HG02588 (cell line): ENCODE results near the gene ZNF609.

Experiments
- ATAC-seq: cut with Tn5 transposase; IDR thresholded peaks from one replicate; pipeline ENCODE4 v1.9.1; 2021; ENCODE audit warnings: mild to moderate bottlenecking, moderate library complexity; ENCODE audit not compliant: unreplicated experiment

Gene ZNF609

DNA sequence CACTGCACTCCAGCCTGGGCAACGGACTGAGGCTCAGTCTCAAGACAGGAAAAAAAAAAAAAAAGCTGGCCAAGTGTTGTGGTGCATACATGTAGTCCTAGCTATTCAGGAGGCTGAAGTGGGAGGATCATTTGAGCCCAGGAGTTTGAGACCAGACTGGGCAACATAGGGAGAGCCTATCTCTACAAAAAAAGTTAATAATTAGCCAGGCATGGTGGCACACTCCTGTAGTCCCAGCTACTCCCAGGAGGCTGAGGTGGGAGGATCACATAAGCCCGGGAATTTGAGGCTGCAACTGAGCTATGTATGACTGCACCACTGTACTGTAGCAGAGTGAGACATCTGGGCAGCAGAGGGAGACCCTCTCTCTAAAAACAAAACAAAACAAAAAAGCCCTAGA, 256.1 kb downstream of the ZNF609 start:
- ATAC-seq: no peak

DNA sequence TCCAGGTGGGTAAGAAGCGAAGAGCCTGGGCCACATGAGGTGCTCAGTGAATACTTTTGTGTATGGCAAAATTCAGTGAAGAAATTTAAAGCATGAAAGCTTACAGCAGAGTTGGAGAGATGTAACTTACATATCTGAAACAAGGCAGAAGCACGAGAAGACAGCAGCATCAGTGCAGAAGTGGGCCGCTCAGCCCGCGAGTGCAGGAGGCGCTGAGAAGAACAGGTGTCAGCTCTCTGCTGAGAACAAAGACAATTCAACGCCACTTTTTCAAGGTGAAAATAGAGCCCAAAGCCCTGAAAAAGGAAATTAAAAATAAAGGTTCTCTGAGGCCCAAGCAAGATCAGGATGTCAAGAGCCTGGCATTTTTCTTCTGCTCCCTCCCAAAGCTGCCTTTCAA, 256.8 kb downstream of the ZNF609 start:
- no peak for ATAC-seq

DNA sequence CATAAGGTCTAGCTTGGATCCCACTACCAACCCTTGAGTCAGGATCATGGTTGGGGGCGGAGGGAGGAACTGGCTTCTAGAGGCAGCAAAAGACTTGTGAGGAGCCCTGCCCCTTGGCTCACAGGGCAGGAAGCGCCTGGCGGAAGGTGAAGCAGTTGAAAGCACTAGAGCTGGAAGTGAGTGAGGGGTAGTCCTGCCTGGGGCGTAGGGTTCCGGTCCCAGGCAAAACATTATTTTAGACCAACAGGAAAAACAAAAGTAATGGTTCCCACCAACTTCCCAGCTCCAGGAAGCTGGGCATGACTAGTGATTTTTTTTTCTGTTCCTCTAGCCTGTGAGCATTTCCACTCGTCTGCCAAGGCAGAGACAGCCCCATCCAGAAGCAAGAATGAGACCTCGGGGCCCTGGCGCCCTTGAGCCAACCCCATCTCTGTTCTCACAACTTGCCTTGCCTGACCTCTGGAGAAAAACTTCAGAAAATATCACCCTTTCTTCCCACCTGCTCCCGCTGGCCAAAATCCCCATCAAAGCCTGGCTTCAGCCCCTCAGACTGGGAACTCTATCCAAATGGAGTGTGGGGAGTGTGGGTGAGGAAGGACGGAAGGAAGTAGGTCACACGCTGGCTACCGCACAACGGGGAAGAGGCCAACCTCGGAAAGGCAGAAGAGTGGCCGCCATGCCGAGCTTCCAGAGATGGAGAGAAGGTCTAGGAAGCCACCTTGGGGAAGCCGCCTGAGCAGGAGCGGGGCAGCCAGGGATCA, 257.5 kb downstream of the ZNF609 start:
- ATAC-seq: no peak

DNA sequence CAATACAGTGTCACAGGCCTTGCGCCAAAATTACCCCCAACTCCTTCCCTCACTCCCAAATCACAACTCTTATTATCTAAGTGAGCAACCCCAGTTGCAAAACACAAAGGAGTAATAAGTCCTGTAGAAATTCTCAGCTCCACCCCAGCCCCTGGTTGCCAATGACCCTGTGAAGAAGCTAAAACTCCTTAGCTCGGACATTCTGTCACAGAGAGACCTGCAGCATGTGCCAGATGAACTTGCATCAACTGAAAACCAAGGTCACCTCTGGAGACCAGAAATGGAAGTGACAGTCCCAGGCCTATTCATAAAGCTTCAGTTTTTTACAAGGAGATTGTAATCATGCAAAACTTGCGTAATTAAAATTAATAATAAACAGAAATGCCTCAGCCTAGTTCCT, 259.8 kb downstream of the ZNF609 start:
- ATAC-seq: no peak

DNA sequence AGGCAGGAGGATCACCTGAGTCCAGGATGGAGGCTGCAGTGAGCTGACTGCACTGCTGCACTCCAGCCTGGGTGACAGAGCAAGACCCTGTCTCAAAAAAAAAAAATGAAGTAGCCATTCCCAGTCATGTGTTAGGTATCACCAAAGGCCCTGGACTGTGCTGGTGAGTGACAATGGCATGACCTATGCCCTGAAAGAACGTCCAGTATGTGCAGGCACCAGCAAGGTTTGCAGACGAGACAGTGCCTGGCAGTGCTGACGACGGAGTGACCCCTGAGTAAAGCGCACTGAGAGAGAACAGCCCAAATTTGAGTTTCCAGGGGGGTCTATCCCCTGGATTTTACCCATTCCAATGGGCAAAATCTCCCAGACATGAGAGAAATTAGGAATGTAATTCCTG, 269.8 kb downstream of the ZNF609 start:
- ATAC-seq: no peak

DNA sequence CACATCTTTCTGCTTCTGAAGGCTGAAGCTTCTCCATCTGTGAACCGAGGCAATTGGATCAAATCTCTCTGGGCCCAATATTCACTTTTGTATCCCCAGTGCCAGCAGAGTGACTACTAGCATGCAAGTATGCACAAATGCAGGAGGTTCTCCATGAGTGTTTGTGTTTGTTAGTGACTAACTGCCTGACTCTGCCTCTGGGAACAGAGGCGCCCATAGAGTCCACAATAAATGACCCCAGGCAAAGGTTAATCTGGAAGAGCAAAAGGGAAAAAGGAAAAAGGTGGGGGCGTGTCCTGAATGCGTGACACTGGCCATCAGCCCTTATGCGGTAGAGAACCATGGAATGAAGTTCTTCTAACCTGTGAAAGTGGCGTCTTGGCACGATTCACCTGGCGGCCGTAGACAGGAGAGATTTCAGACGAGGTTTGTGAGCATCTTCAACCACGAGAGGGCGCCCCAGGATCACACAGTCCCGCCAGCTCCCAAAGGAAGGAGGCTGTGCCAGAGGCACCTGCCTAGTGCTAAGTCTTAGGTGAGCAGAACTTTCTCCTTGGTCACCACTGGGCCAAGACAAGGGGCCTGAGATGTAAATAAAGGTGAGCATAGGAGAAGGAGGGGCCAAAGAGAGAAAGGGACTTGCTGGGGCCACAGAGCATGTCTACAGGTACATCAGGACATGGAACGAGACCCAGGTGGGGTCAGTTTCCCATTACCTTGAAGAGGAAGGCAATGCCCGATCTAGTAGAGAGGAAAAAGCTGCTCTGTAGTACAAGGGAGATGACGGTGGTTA, 270.8 kb downstream of the ZNF609 start:
- ATAC-seq: no peak

DNA sequence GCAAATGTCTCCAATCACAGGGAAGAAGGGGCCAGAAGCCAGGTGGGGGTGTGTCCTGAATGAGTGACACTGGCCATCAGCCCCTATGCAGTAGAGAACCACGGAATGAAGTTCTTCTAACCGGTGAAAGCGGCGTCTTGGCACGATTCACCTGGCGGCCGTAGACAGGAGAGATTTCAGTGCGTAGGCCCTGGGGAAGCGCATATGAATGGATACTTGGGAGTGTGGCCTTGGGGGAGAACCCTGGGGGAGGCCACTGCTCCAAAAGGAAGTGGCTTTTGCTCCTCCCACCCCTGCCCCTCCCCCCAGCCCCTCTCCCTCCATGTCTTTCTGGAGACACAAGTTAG, 271.4 kb downstream of the ZNF609 start:
- ATAC-seq: no peak

DNA sequence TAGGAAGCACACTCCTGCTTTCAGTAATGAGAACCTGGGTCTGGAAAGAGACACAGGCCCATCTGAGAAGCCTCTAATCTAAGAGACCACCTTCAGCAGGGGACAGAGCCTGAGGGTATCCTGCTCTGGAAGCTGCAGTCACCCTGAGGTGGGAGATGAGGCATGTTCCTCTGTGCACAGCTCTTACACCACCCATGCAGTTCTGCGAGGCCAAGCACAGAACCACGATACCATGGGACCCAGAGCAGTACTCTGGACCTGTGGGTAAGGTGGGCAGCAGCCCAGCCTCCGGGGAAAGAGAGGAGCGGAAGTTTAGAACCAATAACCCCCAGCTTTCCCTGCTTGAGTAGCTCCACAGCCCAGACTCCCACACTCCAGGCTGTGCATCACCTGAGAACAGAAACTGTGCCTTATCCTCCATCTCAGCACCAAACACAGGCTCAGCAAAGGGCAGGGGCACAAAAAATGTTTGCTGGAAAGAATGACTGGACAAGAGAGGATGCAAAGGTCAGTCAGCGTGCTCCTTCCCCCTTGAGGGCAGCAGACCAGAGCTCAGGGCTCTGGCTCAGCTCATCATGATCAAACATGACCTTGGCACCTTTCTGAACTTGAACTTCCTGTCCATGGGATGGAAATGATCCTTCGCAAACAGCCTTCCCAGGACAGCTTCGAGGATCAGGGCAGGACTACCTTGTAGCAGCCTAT, 271.9 kb downstream of the ZNF609 start:
- ATAC-seq: no peak
